Mammary epithelial cell (primary cell): ENCODE measurements around the gene PPFIBP1.

ENCODE experiments used
- CTCF ChIP-seq, 2 donors: IDR thresholded peaks in 1 of 2; conservative IDR thresholded peaks in 1 of 2; 2 replicates each; pipeline ENCODE4 v1.5.1; 2011 to 2012; ENCODE audit warnings: inconsistent platforms in 2 of 2, low read length in 2 of 2, mild to moderate bottlenecking in 2 of 2, control low read depth in 1 of 2, low read depth in 1 of 2; ENCODE audit not compliant: insufficient read depth in 1 of 2; ENCODE audit errors: extremely low read depth in 1 of 2
- EZH2 ChIP-seq: IDR thresholded peaks from 2 replicates; pipeline ENCODE4 v1.6.1; 2012; ENCODE audit warnings: low read length, inconsistent platforms, borderline replicate concordance

- TF ChIP-seq EZH2 = no peak
- no peak for TF ChIP-seq CTCF (conservative IDR thresholded peaks at IDR 0.05 in 1 of 2, IDR thresholded peaks at IDR 0.05 in 1 of 2; ENCODE audit: extremely low read depth in 1 of 2, insufficient read depth in 1 of 2, low read depth in 1 of 2, low read length in 2 of 2)
Measured at GRCh38 chr12:27695556-27696292, 171.7 kb downstream of the PPFIBP1 start.
